Caco-2 (cell line): ENCODE results near the gene SCO1. TPM values are rescaled to one million over a fixed set of nuclear protein-coding genes. Genes with fewer than 3 reads are reported as not detected.

Source experiments
- BruUV-seq: library from RNA; stranded (reverse); fragments of 400-500 nt; replicated peaks from 2 replicates; lab custom pipeline; 2021; lab: Mats Ljungman, UMichigan
- CTCF ChIA-PET: fragments of 300-600 bp; sonication (Branson Sonifier 250); formaldehyde crosslinking; loops from one replicate; lab custom pipeline; 2022; ENCODE audit warnings: antibody characterized with exemption; lab: Charles Lee
- POLR2A ChIA-PET: fragments of 300-600 bp; sonication (Branson Sonifier 250); formaldehyde crosslinking; loops from one replicate; lab custom pipeline; 2022; ENCODE audit warnings: antibody characterized with exemption; lab: Charles Lee
- DNase-seq, 2 experiments: peaks; one replicate each; pipeline versions ENCODE4 v3.0.0 to v3.0.0-alpha.2; 2020 to 2022
- H3K27me3 ChIP-seq: replicated peaks from 2 replicates; pipeline ENCODE4 v1.6.0; 2011; ENCODE audit warnings: low read length; ENCODE audit not compliant: control insufficient read depth, insufficient read depth
- H3K36me3 ChIP-seq: 2 replicates; pipeline ENCODE4 v1.5.1; 2011; ENCODE audit warnings: low read length; ENCODE audit not compliant: control insufficient read depth, insufficient read depth
- H3K4me1 ChIP-seq: fragments of 250-450 bp; sonication (Bioruptor Pico); 2 replicates; pipeline ENCODE4 v1.5.1; 2020; ENCODE audit warnings: mild to moderate bottlenecking
- H3K4me3 ChIP-seq: 2 replicates; pipeline ENCODE4 v1.5.1; 2011; ENCODE audit warnings: low read depth, mild to moderate bottlenecking, control low read depth, low read length
- H3K9me3 ChIP-seq: fragments of 250-450 bp; sonication (Bioruptor Pico); 2 replicates; pipeline ENCODE4 v1.5.1; 2020; ENCODE audit warnings: mild to moderate bottlenecking, moderate library complexity
- H3K27ac Mint-ChIP-seq: one replicate; pipeline ENCODE4 v1.8.0; 2022; ENCODE audit warnings: mixed read lengths; ENCODE audit not compliant: unreplicated experiment
- H3K27me3 Mint-ChIP-seq: one replicate; pipeline ENCODE4 v1.8.0; 2022; ENCODE audit warnings: mixed read lengths; ENCODE audit not compliant: insufficient read depth, unreplicated experiment
- H3K36me3 Mint-ChIP-seq: one replicate; pipeline ENCODE4 v1.8.0; 2022; ENCODE audit warnings: mild to moderate bottlenecking, mixed read lengths; ENCODE audit not compliant: insufficient read depth, unreplicated experiment
- H3K4me1 Mint-ChIP-seq: one replicate; pipeline ENCODE4 v1.8.0; 2022; ENCODE audit warnings: low read depth, mixed read lengths; ENCODE audit not compliant: unreplicated experiment
- H3K4me3 Mint-ChIP-seq: one replicate; pipeline ENCODE4 v1.8.0; 2022; ENCODE audit warnings: mild to moderate bottlenecking, moderate library complexity, mixed read lengths; ENCODE audit not compliant: unreplicated experiment
- H3K9me3 Mint-ChIP-seq: one replicate; pipeline ENCODE4 v1.8.0; 2022; ENCODE audit warnings: mixed read lengths; ENCODE audit not compliant: unreplicated experiment
- CTCF ChIP-seq, 2 experiments: fragments of 200-600 bp in 1 of 2; IDR thresholded peaks; 1 replicate in 1 of 2; 2 replicates in 1 of 2; pipeline versions ENCODE4 v1.5.1 to v1.8.0; 2011 to 2022; ENCODE audit warnings: antibody characterized with exemption in 1 of 2, control low read depth in 1 of 2, inconsistent platforms in 1 of 2, low read depth in 1 of 2, low read length in 1 of 2, mild to moderate bottlenecking in 1 of 2, moderate library complexity in 1 of 2; ENCODE audit not compliant: insufficient read depth in 1 of 2, severe bottlenecking in 1 of 2, unreplicated experiment in 1 of 2
- intact Hi-C: fragments of 100-400 bp; cut with micrococcal nuclease; formaldehyde crosslinking; loops from one replicate; pipeline ENCODE4 v1.10.0; 2022; ENCODE audit not compliant: unreplicated experiment
- total RNA-seq: library from RNA; stranded (reverse); gene quantifications from 2 replicates; pipeline ENCODE4 v1.2.3, GENCODE V29; 2022

Gene SCO1
- total RNA-seq, 1 experiment from 2014 or later: 26.3 TPM

GRCh38 chr17:10653987-10654386 lies 43.3 kb downstream of the SCO1 start:
- Histone ChIP-seq H3K27me3 (no peaks in the 10 kb centered on the region), H3K36me3 (no peaks in the 10 kb centered on the region), H3K4me3 (no peak overlapping the region), H3K4me1 (no peaks in the 10 kb centered on the region), H3K9me3 (no peaks in the 10 kb centered on the region)
- Mint-ChIP-seq H3K27me3 (no peaks in the 10 kb centered on the region), H3K9me3 (no peaks in the 10 kb centered on the region), H3K27ac (no peak overlapping the region), H3K4me3 (no peak overlapping the region), H3K4me1 (no peaks in the 10 kb centered on the region), H3K36me3 (no peaks in the 10 kb centered on the region)
- ChIA-PET POLR2A (no interaction called here), CTCF (interaction anchor here (0.7 kb wide), 3 partner anchors 119 to 361 kb away, joined by 3 to 4 read pairs (median 3); no protein-coding TSS in a partner anchor)
- intact Hi-C loops: no loop called here
- TF ChIP-seq CTCF (IDR thresholded peaks at IDR 0.05; ENCODE audit: insufficient read depth in 1 of 2, low read depth in 1 of 2, low read length in 1 of 2, severe bottlenecking in 1 of 2, unreplicated experiment in 1 of 2): no peak
- no TSS peak for BruUV-seq
- DNase-seq: no peak

DNA sequence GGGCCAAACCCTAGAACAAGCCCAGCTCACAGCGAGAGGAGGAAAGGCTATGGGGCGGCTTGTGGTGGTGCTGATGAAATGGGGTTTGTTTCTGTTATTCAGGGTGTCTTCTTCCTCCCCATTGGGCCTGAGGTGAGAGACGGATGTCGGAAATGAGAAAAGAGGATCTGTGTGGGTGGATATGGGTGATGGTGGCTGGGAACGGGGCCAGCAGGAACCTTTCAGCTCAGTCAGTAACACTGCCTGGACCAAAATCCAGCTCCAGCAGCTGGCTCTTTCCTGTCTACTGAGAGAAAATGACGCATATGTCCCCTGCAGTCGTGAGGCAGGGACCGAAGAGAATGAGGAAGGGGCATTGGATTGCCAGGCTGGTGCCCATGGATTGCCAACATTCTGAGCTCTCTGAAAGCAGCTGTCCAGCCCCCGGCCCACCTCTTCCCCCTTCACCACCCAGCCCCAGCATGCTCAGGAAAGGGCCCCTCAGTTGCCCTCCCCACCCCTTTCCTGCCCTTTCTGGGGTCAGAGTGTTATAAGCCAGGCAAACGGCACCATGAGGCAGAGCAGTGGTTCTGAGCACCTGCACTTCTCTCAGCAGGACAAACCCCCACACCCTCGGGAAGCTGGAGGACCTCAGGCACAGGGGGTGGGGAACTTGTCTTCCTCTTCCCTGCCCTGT lies 44.2 kb downstream of the SCO1 start:
- H3K4me3 Mint-ChIP-seq: no peak overlapping the region
- Histone ChIP-seq H3K27me3 (no peaks in the 10 kb centered on the region), H3K9me3 (no peaks in the 10 kb centered on the region), H3K4me3 (no peak overlapping the region), H3K36me3 (no peaks in the 10 kb centered on the region), H3K4me1 (no peaks in the 10 kb centered on the region)
- CTCF ChIA-PET: interaction anchor here (0.7 kb wide), 1 partner anchor 223 kb away, joined by 3 read pairs; no protein-coding TSS in a partner anchor
- BruUV-seq: no TSS peak
- no peak for DNase-seq
- H3K27ac Mint-ChIP-seq: no peak overlapping the region
- no peaks in the 10 kb centered on the region for H3K9me3 Mint-ChIP-seq
- H3K4me1 Mint-ChIP-seq: no peaks in the 10 kb centered on the region
- no peaks in the 10 kb centered on the region for H3K36me3 Mint-ChIP-seq
- no peak for TF ChIP-seq CTCF (IDR thresholded peaks at IDR 0.05; ENCODE audit: insufficient read depth in 1 of 2, low read depth in 1 of 2, low read length in 1 of 2, severe bottlenecking in 1 of 2, unreplicated experiment in 1 of 2)
- POLR2A ChIA-PET: no interaction called here
- H3K27me3 Mint-ChIP-seq: no peaks in the 10 kb centered on the region
- intact Hi-C loops: no loop called here

DNA sequence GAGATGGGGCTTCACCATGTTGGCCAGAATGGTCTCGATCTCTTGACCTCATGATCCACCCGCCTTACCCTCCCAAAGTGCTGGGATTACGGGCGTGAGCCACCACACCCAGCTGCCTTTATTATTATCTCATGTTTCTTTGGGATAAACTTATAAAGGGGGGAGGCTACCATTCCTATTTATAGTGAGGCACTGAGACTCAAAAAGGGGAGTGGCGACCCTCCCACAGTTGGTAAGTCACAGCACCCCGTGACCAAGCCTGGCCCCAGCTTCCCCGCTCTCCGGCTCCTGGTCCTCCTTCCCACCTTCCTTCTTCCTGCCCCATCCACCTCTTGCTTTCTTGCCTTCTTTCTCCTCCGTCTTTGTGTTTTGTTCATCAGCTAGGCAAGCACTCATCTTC lies 45.4 kb downstream of the SCO1 start:
- Mint-ChIP-seq H3K4me3 (no peak overlapping the region), H3K9me3 (no peaks in the 10 kb centered on the region), H3K27me3 (no peaks in the 10 kb centered on the region), H3K27ac (no peak overlapping the region), H3K36me3 (no peaks in the 10 kb centered on the region), H3K4me1 (no peaks in the 10 kb centered on the region)
- POLR2A ChIA-PET: no interaction called here
- intact Hi-C loops: no loop called here
- Histone ChIP-seq H3K36me3 (no peaks in the 10 kb centered on the region), H3K4me3 (no peak overlapping the region), H3K9me3 (no peaks in the 10 kb centered on the region), H3K27me3 (no peaks in the 10 kb centered on the region), H3K4me1 (no peaks in the 10 kb centered on the region)
- TF ChIP-seq CTCF (IDR thresholded peaks at IDR 0.05; ENCODE audit: insufficient read depth in 1 of 2, low read depth in 1 of 2, low read length in 1 of 2, severe bottlenecking in 1 of 2, unreplicated experiment in 1 of 2): no peak
- CTCF ChIA-PET: no interaction called here
- no peak for DNase-seq
- BruUV-seq: no TSS peak
